Measurements from ENCODE around the gene LBHD2.

Gene LBHD2

DNA sequence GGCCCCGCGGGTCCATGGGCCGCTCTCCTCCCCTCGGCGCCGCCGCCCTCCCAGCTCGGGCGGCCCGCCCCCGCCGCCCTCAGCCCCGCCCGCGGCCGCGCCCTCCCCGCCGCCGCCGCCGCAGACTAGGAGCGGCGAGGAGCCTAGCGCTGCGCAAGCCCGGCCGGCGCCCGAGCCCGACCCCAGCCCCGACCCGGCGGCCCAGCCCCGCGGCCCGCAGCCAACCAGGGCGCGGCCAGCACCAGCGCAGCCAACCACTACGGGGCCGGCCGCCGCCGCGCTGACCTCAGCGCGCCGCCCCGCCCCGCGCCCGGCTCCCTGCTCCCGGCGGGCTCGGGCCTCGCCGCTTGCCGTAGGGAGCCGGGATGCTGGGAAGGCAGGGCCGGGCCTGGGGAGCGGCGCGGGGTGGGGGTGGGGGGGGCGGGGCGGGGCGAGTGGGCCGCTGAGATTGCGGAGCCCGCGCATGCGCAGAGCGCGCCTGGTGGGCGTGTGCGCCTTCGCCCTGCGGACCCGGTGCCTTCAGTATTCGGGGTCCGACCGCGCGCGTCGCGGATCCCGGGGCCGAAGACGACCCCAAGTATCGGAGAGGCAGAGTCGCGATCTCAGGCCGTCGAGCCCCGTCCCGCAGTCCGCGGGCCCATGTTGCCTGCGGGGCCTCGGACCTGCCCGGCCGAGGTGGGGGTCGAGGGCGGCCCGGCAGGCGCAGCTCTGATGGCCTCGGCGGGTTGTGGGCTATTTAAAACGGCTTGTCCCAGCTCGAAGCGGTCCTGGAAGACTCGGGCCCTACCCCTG, 26.4 kb upstream of the LBHD2 start, which contains the start of gene CDC42BPB:
CDC42BPB (minus strand) TSS at position 178 of the 792 bp plus-strand sequence. CDS start 376 bp downstream, outside the sequence.
- Histone ChIP-seq H3K79me2 (ENCODE audit: insufficient read depth, low read length) (no peaks in the 10 kb centered on the region), H3K9me2 (replicated peaks; ENCODE audit: insufficient read depth, low read length) (no peaks in the 10 kb centered on the region), H3K4me3 (ENCODE audit: insufficient read depth, low read length, poor library complexity, severe bottlenecking) (no peak within 1 kb of the TSS), H3K9me3 (ENCODE audit: insufficient read depth, low read length) (no peaks in the 10 kb centered on the region), H3K27ac (ENCODE audit: low read depth, low read length) (no peak within 1 kb of the TSS), H4K20me1 (ENCODE audit: low read depth, low read length) (no peaks in the 10 kb centered on the region), H3K36me3 (ENCODE audit: low read length) (no peaks in the 10 kb centered on the region), H3K9ac (ENCODE audit: low read length) (no peak within 1 kb of the TSS), H3F3A (ENCODE audit: insufficient read depth) (no peaks in the 10 kb centered on the region), H3K27me3 (ENCODE audit: low read length) (no peaks in the 10 kb centered on the region), H2AFZ (ENCODE audit: low read depth, low read length, severe bottlenecking) (no peak within 1 kb of the TSS), H3K4me2 (ENCODE audit: low read depth, low read length, poor library complexity, severe bottlenecking) (no peak within 1 kb of the TSS)
- no peak for TF ChIP-seq EZH2phosphoT487 (conservative IDR thresholded peaks at IDR 0.05; ENCODE audit: low read length)
- TF ChIP-seq, protein P1, sequence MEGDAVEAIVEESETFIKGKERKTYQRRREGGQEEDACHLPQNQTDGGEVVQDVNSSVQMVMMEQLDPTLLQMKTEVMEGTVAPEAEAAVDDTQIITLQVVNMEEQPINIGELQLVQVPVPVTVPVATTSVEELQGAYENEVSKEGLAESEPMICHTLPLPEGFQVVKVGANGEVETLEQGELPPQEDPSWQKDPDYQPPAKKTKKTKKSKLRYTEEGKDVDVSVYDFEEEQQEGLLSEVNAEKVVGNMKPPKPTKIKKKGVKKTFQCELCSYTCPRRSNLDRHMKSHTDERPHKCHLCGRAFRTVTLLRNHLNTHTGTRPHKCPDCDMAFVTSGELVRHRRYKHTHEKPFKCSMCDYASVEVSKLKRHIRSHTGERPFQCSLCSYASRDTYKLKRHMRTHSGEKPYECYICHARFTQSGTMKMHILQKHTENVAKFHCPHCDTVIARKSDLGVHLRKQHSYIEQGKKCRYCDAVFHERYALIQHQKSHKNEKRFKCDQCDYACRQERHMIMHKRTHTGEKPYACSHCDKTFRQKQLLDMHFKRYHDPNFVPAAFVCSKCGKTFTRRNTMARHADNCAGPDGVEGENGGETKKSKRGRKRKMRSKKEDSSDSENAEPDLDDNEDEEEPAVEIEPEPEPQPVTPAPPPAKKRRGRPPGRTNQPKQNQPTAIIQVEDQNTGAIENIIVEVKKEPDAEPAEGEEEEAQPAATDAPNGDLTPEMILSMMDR (IDR thresholded peaks at IDR 0.05; ENCODE audit: insufficient read depth, low read length, poor library complexity, severe bottlenecking), result no peak

DNA sequence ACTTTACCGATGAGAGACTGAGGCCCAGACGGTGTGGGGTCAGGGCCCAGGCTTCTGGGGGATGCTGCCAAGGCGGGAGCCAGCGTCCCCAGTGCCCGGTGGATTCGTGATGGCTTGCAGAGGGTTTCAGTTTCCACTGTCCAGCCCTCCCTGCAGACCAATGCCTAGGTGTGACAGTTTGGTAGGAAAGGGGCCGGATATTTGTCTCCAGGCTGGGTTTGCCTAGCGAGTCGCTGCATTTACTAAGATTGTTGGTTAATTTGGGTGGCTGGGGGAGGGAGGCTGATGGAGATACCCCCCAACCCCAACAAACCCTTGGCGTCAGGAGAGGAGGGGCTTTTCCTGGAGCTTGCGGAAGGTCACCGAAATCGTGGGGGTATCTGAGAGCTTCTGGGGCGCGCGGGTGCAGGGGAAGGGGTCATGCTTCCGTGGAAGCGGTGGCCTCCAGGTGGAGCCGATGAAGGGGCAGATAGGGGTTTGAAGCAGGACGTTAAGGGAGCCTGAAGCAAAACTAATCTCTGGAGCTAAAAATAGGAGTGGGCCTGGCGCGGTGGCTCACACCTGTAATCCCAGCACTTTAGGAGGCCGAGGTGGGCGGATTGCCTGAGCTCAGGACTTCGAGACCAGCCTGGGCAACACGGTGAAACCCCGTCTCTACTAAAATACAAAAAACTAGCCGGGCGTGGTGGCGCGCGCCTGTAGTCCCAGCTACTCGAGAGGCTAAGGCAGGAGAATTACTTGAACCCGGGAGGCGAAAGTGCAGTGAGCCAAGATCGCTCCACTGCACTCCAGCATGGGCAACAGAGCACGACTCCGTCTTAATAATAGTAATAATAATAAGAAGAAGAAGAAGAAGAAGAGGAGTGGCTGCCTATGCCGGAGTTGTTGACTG, 25.6 kb upstream of the LBHD2 start:
- H2AFZ ChIP-seq (ENCODE audit: low read depth, low read length, severe bottlenecking), result no peak overlapping the region
- no peak overlapping the region for H3K4me3 ChIP-seq (ENCODE audit: insufficient read depth, low read length, poor library complexity, severe bottlenecking)
- no peaks in the 10 kb centered on the region for H3K9me3 ChIP-seq (ENCODE audit: insufficient read depth, low read length)
- H3K4me2 ChIP-seq (ENCODE audit: low read depth, low read length, poor library complexity, severe bottlenecking), result no peak overlapping the region
- H3K27me3 ChIP-seq (ENCODE audit: low read length), result no peaks in the 10 kb centered on the region
- H3K9ac ChIP-seq (ENCODE audit: low read length), result no peak overlapping the region
- TF ChIP-seq EZH2phosphoT487 (conservative IDR thresholded peaks at IDR 0.05; ENCODE audit: low read length), result no peak
- TF ChIP-seq, protein P1 (IDR thresholded peaks at IDR 0.05; ENCODE audit: insufficient read depth, low read length, poor library complexity, severe bottlenecking), result no peak
- H3K79me2 ChIP-seq (ENCODE audit: insufficient read depth, low read length), result no peaks in the 10 kb centered on the region
- H3F3A ChIP-seq (ENCODE audit: insufficient read depth), result no peaks in the 10 kb centered on the region
- no peak overlapping the region for H3K27ac ChIP-seq (ENCODE audit: low read depth, low read length)
- H3K9me2 ChIP-seq (replicated peaks; ENCODE audit: insufficient read depth, low read length), result no peaks in the 10 kb centered on the region
- H3K36me3 ChIP-seq (ENCODE audit: low read length), result no peaks in the 10 kb centered on the region
- H4K20me1 ChIP-seq (ENCODE audit: low read depth, low read length), result no peaks in the 10 kb centered on the region

DNA sequence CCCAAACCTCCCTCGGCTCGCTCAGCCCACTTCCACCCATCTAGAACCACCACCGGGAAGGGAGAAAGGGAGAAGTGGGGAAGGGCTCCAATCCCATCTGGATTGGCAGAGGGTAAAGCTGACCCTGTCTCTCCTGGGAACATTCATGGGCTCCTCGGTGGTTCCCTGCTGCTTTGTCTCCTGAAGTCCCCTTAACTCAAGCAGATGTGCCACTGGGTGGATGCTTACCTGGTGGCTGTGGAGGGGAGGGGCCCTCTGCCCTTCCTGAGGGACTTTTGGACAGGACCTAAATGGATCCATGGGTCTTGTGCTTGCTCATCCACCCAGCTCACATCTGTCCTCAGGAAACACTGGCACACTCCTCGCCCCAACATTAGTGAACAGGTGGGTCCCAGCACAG, 24.5 kb upstream of the LBHD2 start:
- H3K27me3 ChIP-seq (ENCODE audit: low read length), result no peaks in the 10 kb centered on the region
- TF ChIP-seq EZH2phosphoT487 (conservative IDR thresholded peaks at IDR 0.05; ENCODE audit: low read length), result no peak
- TF ChIP-seq, protein P1 (IDR thresholded peaks at IDR 0.05; ENCODE audit: insufficient read depth, low read length, poor library complexity, severe bottlenecking), result no peak
- no peaks in the 10 kb centered on the region for H3K9me2 ChIP-seq (replicated peaks; ENCODE audit: insufficient read depth, low read length)
- no peaks in the 10 kb centered on the region for H3K79me2 ChIP-seq (ENCODE audit: insufficient read depth, low read length)
- no peak overlapping the region for H3K27ac ChIP-seq (ENCODE audit: low read depth, low read length)
- no peak overlapping the region for H3K4me3 ChIP-seq (ENCODE audit: insufficient read depth, low read length, poor library complexity, severe bottlenecking)
- no peaks in the 10 kb centered on the region for H4K20me1 ChIP-seq (ENCODE audit: low read depth, low read length)
- no peak overlapping the region for H3K4me2 ChIP-seq (ENCODE audit: low read depth, low read length, poor library complexity, severe bottlenecking)
- no peak overlapping the region for H2AFZ ChIP-seq (ENCODE audit: low read depth, low read length, severe bottlenecking)
- H3K9me3 ChIP-seq (ENCODE audit: insufficient read depth, low read length), result no peaks in the 10 kb centered on the region
- H3F3A ChIP-seq (ENCODE audit: insufficient read depth), result no peaks in the 10 kb centered on the region
- no peak overlapping the region for H3K9ac ChIP-seq (ENCODE audit: low read length)
- no peaks in the 10 kb centered on the region for H3K36me3 ChIP-seq (ENCODE audit: low read length)
